ENCODE results near the gene NEGR1.

- no peak for TF ChIP-seq CTCF (IDR thresholded peaks at IDR 0.05; ENCODE audit: extremely low read depth in 1 of 2, insufficient read depth in 1 of 2, low read depth in 1 of 2, low read length in 2 of 2)
- TF ChIP-seq POLR2A (IDR thresholded peaks at IDR 0.05; ENCODE audit: low read depth, low read length) = no peak
- no peak for TF ChIP-seq POLR2AphosphoS5 (IDR thresholded peaks at IDR 0.05; ENCODE audit: insufficient read depth, low read depth, low read length)
- TF ChIP-seq MYC (IDR thresholded peaks at IDR 0.05; ENCODE audit: low read depth, low read length) = no peak
- no peak for TF ChIP-seq EZH2 (IDR thresholded peaks at IDR 0.05; ENCODE audit: borderline replicate concordance, low read depth, low read length, severe bottlenecking)
- TF ChIP-seq JUN (IDR thresholded peaks at IDR 0.05; ENCODE audit: borderline replicate concordance, insufficient read depth, insufficient read length, low read depth) = no peak
- peak; percentile 38 for TF ChIP-seq FOS (IDR thresholded peaks at IDR 0.05; ENCODE audit: borderline replicate concordance, insufficient read depth, low read length)
- no peak for TF ChIP-seq MAX (IDR thresholded peaks at IDR 0.05; ENCODE audit: insufficient read depth, insufficient read length)
Observed at GRCh38 chr1:72140222-72140621, 142.1 kb downstream of the NEGR1 start.
